GM10266 (cell line): ENCODE data around the gene PNP.

Source experiments
- DNase-seq: peaks from one replicate; pipeline ENCODE4 v3.0.0; 2012; ENCODE audit errors: extremely low spot score
- TF ChIP-seq, protein P1 (sequence below): IDR thresholded peaks from 2 replicates; pipeline ENCODE4 v1.5.1; 2012; ENCODE audit warnings: mild to moderate bottlenecking, low read depth; ENCODE audit not compliant: control insufficient read depth, insufficient read depth; ENCODE audit errors: missing control alignments

Gene PNP

GRCh38 chr14:20486684-20487395 lies 17.6 kb downstream of the PNP start:
- no peak for DNase-seq
- TF ChIP-seq, protein P1, sequence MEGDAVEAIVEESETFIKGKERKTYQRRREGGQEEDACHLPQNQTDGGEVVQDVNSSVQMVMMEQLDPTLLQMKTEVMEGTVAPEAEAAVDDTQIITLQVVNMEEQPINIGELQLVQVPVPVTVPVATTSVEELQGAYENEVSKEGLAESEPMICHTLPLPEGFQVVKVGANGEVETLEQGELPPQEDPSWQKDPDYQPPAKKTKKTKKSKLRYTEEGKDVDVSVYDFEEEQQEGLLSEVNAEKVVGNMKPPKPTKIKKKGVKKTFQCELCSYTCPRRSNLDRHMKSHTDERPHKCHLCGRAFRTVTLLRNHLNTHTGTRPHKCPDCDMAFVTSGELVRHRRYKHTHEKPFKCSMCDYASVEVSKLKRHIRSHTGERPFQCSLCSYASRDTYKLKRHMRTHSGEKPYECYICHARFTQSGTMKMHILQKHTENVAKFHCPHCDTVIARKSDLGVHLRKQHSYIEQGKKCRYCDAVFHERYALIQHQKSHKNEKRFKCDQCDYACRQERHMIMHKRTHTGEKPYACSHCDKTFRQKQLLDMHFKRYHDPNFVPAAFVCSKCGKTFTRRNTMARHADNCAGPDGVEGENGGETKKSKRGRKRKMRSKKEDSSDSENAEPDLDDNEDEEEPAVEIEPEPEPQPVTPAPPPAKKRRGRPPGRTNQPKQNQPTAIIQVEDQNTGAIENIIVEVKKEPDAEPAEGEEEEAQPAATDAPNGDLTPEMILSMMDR, result no peak

GRCh38 chr14:20487396-20487725 lies 18.2 kb downstream of the PNP start:
- TF ChIP-seq, protein P1, result peak; percentile 5
- no peak for DNase-seq

DNA sequence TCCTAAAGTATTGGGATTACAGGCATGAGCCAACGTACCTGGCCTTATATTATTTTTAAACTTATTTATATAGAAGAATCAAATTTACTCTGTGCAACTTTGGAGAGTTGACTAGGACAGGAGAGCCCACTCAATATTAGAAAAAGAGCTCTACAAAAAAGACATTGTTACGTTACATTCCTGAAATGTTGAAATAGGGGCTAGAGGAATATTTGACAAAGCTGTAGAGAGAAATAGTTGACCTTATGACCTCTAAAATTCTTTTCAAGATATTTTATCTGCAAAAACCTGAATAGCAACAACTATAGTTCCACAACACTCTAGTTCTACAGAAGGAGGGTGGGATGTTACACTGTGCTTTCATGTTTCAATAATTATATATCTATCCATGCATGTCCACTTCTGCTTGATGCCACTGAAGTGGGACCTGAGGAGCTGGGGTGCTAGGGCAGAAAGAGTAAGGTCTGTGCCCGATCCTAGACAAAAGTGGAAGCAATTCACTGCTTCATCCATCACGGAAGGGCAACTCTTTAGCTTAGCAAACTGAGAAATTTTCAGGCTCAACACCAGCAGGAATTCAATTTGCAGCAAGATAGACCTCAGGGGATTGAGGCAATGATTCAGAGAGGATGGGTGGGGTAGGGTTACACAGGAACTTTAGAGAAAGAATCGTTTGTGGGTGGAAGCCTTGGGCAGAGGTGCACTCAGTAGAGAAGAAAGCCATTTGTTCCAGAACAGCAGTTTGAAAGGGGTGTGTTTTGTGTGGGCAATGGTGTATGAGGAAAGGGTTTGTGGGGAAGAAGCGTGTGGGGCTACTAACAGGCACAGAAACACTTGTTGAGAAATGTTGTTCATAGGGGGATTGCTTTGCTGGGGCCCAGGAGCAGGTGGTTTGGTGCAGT lies 20.1 kb downstream of the PNP start:
- TF ChIP-seq, protein P1, result no peak

GRCh38 chr14:20490563-20490962 lies 21.4 kb downstream of the PNP start:
- TF ChIP-seq, protein P1, result no peak
- DNase-seq, result no peak

More for the DNA sequence above, 20.1 kb downstream of the PNP start:
- no peak for DNase-seq

DNA sequence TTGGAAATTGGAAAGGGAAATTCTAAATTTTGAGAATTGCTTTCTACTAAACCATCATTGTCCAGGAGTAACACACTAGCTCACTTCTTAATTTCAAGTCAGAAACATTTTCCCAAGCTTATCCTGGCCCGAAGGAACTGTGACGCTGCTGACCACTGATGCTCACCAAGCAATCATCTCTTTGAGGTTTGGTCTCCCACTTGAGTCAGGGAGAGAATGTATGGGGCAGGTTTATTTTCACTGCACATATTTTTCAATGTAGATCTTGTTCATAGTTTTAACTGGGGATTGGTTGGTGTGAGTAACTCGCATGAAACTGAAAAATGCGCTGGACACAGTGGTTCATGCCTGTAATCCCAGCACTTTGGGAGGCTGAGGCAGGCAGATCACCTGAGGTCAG lies 23.3 kb downstream of the PNP start:
- DNase-seq, result no peak

GRCh38 chr14:20493634-20494033 lies 24.4 kb downstream of the PNP start:
- TF ChIP-seq, protein P1, result no peak
- DNase-seq, result no peak

More for the DNA sequence above, 23.3 kb downstream of the PNP start:
- TF ChIP-seq, protein P1, result no peak
